Measurements from ENCODE around the gene LRRC2. TPM values are rescaled to one million over a fixed set of nuclear protein-coding genes. Genes with fewer than 3 reads are reported as not detected.

Gene LRRC2
- total and polyA plus RNA-seq, 9 of the 15 experiments (the other 6 are each of a cell fraction or from before 2014, with no cell fraction given) = 0.01 to 0.04 (median 0.03) TPM; not detected in 5

- DNase-seq (ENCODE audit: extremely low read depth in 1 of 4, low spot score in 3 of 4) (no peak), ATAC-seq (no peak), FAIRE-seq (no peak)
- Histone ChIP-seq H3K9ac (ENCODE audit: insufficient read depth in 1 of 2, low read depth in 2 of 2, low read length in 2 of 2) (no peak overlapping the region), H3K9me3 (replicated peaks; ENCODE audit: control insufficient read depth, insufficient read depth, low read depth, low read length) (no peaks in the 10 kb centered on the region), H3K4me3 (no peak overlapping the region), H3K4me1 (replicated peaks in 1 of 2; ENCODE audit: control insufficient read depth in 2 of 2, insufficient read depth in 2 of 2, low read length in 2 of 2) (peaks cover 6 to 26% of the 10 kb centered on the region in 2 experiments), H3K36me3 (ENCODE audit: control insufficient read depth, insufficient read depth, low read length) (no peaks in the 10 kb centered on the region), H3K9me1 (ENCODE audit: control insufficient read depth, insufficient read depth, low read length) (no peaks in the 10 kb centered on the region), H3K4me2 (ENCODE audit: insufficient read depth, low read length) (no peak overlapping the region), H3K27me3 (ENCODE audit: control insufficient read depth in 2 of 2, insufficient read depth in 2 of 2, low read length in 2 of 2) (no peaks in the 10 kb centered on the region), H4K20me1 (replicated peaks; ENCODE audit: control insufficient read depth, insufficient read depth, low read length) (no peaks in the 10 kb centered on the region), H3K79me2 (ENCODE audit: control insufficient read depth, insufficient read depth, low read length) (no peaks in the 10 kb centered on the region), H2AFZ (ENCODE audit: low read depth, low read length) (peak overlapping the region; percentile 74; the same call in 1 of the 2 replicates), H3K27ac (ENCODE audit: extremely low read depth, low read depth, low read length) (no peak overlapping the region)
- in situ Hi-C loops (cut with MboI) = no loop called here
- WGBS (ENCODE audit: insufficient coverage, low coverage, missing lambda C conversion rate) = 55% methylated on average over 7 of the region's 7 CpGs
- intact Hi-C loops (cut with micrococcal nuclease) = no loop called here
- TF ChIP-seq DLX4 (CRISPR knock-in tag; IDR thresholded peaks at IDR 0.05) = no peak
- TF ChIP-seq ZNF316 (IDR thresholded peaks at IDR 0.05) = 0 out of 2 replicates have a peak, but pooled peaks have one; percentile 12
- ChIA-PET CTCF (ENCODE audit: low intra/inter-chr PET ratio) (no interaction called here), POLR2A (no interaction called here)
- BruUV-seq (replicated peaks) = no TSS peak
Observed at GRCh38 chr3:46517016-46517783, 48.9 kb downstream of the LRRC2 start.

DNA sequence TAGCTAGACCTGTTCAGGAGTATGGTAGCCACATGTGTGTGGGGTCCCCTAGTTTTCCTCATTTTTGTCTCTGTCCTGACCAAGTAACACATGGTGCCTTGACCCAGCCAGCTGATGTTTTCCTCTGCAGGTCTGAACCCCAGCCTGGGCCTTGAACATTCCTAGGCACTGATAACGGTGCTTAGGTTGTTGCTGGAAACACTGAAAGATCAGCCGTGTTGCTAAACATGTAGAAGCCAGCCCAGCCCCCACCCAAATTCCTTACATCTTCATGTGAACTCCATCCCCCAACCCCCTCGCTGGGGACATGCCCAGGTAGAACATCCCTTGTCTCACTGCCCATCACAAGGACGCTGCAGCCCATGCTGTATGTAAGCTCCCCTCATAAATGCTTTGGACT, 49.6 kb downstream of the LRRC2 start:
- POLR2A ChIA-PET = no interaction called here
- in situ Hi-C loops (cut with MboI) = no loop called here
- Histone ChIP-seq H3K4me1 (replicated peaks in 1 of 2; ENCODE audit: control insufficient read depth in 2 of 2, insufficient read depth in 2 of 2, low read length in 2 of 2) (peaks cover 6 to 30% of the 10 kb centered on the region in 2 experiments), H3K9ac (ENCODE audit: insufficient read depth in 1 of 2, low read depth in 2 of 2, low read length in 2 of 2) (peak overlapping the region in 1 of 2 experiments; percentile 16; a peak in 2 of 4 replicates), H3K36me3 (ENCODE audit: control insufficient read depth, insufficient read depth, low read length) (no peaks in the 10 kb centered on the region), H3K9me1 (ENCODE audit: control insufficient read depth, insufficient read depth, low read length) (no peaks in the 10 kb centered on the region), H3K4me3 (no peak overlapping the region), H3K4me2 (ENCODE audit: insufficient read depth, low read length) (no peak overlapping the region), H3K79me2 (ENCODE audit: control insufficient read depth, insufficient read depth, low read length) (no peaks in the 10 kb centered on the region), H4K20me1 (replicated peaks; ENCODE audit: control insufficient read depth, insufficient read depth, low read length) (no peaks in the 10 kb centered on the region), H2AFZ (ENCODE audit: low read depth, low read length) (peak overlapping the region; percentile 74), H3K27ac (ENCODE audit: extremely low read depth, low read depth, low read length) (no peak overlapping the region), H3K27me3 (ENCODE audit: control insufficient read depth in 2 of 2, insufficient read depth in 2 of 2, low read length in 2 of 2) (no peaks in the 10 kb centered on the region), H3K9me3 (replicated peaks; ENCODE audit: control insufficient read depth, insufficient read depth, low read depth, low read length) (no peaks in the 10 kb centered on the region)
- no TSS peak for BruUV-seq (replicated peaks)
- 35% methylated on average over 4 of the region's 4 CpGs for WGBS (ENCODE audit: insufficient coverage, low coverage, missing lambda C conversion rate)
- peak; percentile 32 for FAIRE-seq
- peak; percentile 54 for ATAC-seq
- CTCF ChIA-PET (ENCODE audit: low intra/inter-chr PET ratio) = no interaction called here
- intact Hi-C loops (cut with micrococcal nuclease) = no loop called here
- no peak for DNase-seq (ENCODE audit: extremely low read depth in 1 of 4, low spot score in 3 of 4)
- 0 out of 2 replicates have a peak, but pooled peaks have one; percentile 9 for TF ChIP-seq L3MBTL2 (IDR thresholded peaks at IDR 0.05)
- TF ChIP-seq, protein P1, sequence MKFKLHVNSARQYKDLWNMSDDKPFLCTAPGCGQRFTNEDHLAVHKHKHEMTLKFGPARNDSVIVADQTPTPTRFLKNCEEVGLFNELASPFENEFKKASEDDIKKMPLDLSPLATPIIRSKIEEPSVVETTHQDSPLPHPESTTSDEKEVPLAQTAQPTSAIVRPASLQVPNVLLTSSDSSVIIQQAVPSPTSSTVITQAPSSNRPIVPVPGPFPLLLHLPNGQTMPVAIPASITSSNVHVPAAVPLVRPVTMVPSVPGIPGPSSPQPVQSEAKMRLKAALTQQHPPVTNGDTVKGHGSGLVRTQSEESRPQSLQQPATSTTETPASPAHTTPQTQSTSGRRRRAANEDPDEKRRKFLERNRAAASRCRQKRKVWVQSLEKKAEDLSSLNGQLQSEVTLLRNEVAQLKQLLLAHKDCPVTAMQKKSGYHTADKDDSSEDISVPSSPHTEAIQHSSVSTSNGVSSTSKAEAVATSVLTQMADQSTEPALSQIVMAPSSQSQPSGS (CRISPR knock-in tag; IDR thresholded peaks at IDR 0.05) = no peak
- TF ChIP-seq, protein P2, sequence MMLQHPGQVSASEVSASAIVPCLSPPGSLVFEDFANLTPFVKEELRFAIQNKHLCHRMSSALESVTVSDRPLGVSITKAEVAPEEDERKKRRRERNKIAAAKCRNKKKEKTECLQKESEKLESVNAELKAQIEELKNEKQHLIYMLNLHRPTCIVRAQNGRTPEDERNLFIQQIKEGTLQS (IDR thresholded peaks at IDR 0.05) = no peak
- TF ChIP-seq, protein P2 (CRISPR knock-in tag; conservative IDR thresholded peaks at IDR 0.05) = 0 out of 2 replicates have a peak, but pooled peaks have one; percentile 13
- TF ChIP-seq SMAD4 (CRISPR knock-in tag; conservative IDR thresholded peaks at IDR 0.05) = no peak
- TF ChIP-seq ZNF3 (CRISPR knock-in tag; IDR thresholded peaks at IDR 0.05) = no peak
